ENCODE measurements around the gene TCTN1.
"Not testable (repeated sequence)": the region's sequence is repeated elsewhere in the genome, so short reads cannot be mapped to it uniquely, and the experiment has no call there.

The TCTN1 gene

GRCh38 chr12:110585231-110585799, 28.6 kb upstream of the TCTN1 start:
- DNase-seq (ENCODE audit: low read depth): no peak

GRCh38 chr12:110587102-110587501, 26.8 kb upstream of the TCTN1 start:
- DNase-seq (ENCODE audit: low read depth): not testable (repeated sequence)

GRCh38 chr12:110590059-110590458, 23.9 kb upstream of the TCTN1 start:
- DNase-seq (ENCODE audit: low read depth): no peak

GRCh38 chr12:110590806-110591326, 23.1 kb upstream of the TCTN1 start:
- DNase-seq (ENCODE audit: low read depth): no peak

GRCh38 chr12:110591451-110592051, 22.4 kb upstream of the TCTN1 start:
- DNase-seq (ENCODE audit: low read depth): no peak

GRCh38 chr12:110592078-110592477, 21.9 kb upstream of the TCTN1 start:
- no peak for DNase-seq (ENCODE audit: low read depth)

- DNase-seq (ENCODE audit: low read depth): not testable (repeated sequence)
These were observed 21.0 kb upstream of the TCTN1 start for GRCh38 chr12:110592919-110593318.

GRCh38 chr12:110597885-110598284, 16.0 kb upstream of the TCTN1 start:
- no peak for DNase-seq (ENCODE audit: low read depth)

- no peak for DNase-seq (ENCODE audit: low read depth)
These were observed 14.6 kb upstream of the TCTN1 start for GRCh38 chr12:110599334-110599733.

- no peak for DNase-seq (ENCODE audit: low read depth)
These were observed 13.7 kb upstream of the TCTN1 start for GRCh38 chr12:110600254-110600653.

- DNase-seq (ENCODE audit: low read depth): not testable (repeated sequence)
These were observed 11.7 kb upstream of the TCTN1 start for GRCh38 chr12:110602085-110602814.

GRCh38 chr12:110606253-110606611, 7.7 kb upstream of the TCTN1 start:
- no peak for DNase-seq (ENCODE audit: low read depth)

- no peak for DNase-seq (ENCODE audit: low read depth)
These were observed 708 bp upstream of the TCTN1 start for GRCh38 chr12:110613071-110613770.

GRCh38 chr12:110615171-110615570, 1.2 kb downstream of the TCTN1 start:
- no peak for DNase-seq (ENCODE audit: low read depth)

GRCh38 chr12:110616471-110617115, 2.7 kb downstream of the TCTN1 start:
- DNase-seq (ENCODE audit: low read depth): no peak

GRCh38 chr12:110619534-110619953, 5.6 kb downstream of the TCTN1 start:
- no peak for DNase-seq (ENCODE audit: low read depth)

- no peak for DNase-seq (ENCODE audit: low read depth)
These were observed 8.7 kb downstream of the TCTN1 start for GRCh38 chr12:110622582-110622981.

- no peak for DNase-seq (ENCODE audit: low read depth)
These were observed 13.7 kb downstream of the TCTN1 start for GRCh38 chr12:110627500-110628195.

GRCh38 chr12:110635055-110635454, 21.1 kb downstream of the TCTN1 start:
- DNase-seq (ENCODE audit: low read depth): no peak

- no peak for DNase-seq (ENCODE audit: low read depth)
These were observed 22.6 kb downstream of the TCTN1 start for GRCh38 chr12:110636516-110636915.

GRCh38 chr12:110637869-110638441, 24.0 kb downstream of the TCTN1 start:
- DNase-seq (ENCODE audit: low read depth): no peak
